SKM-1 treated with dmso at 0.1 percent for 144 hours (cell line): Measurements from ENCODE around the gene IRAK2.

ENCODE experiments used
- DNase-seq: peaks from one replicate; lab custom pipeline; 2025; ENCODE audit not compliant: unreplicated experiment; lab: John Stamatoyannopoulos, UW

IRAK2 gene

GRCh38 chr3:10279384-10280176 is 114.9 kb downstream of the IRAK2 start:
- no peak for DNase-seq

DNA sequence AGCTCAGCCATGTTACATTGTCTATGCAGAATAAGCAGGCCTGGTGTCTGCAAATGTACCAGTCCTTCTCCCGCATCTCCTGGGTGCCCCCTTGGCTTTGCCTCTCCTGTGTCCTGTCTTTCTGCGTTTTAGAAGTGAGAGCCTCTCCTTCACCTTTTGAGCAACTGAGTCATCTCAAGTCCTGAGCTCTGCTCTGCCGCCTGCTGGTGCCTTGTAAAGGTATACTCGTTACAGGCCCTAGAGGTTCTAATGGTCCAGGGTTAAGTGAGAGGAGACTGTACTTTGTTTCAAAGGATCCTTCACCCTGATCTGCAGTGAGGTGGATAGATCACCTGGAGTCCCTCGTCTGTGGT is 115.4 kb downstream of the IRAK2 start:
- no peak for DNase-seq

DNA sequence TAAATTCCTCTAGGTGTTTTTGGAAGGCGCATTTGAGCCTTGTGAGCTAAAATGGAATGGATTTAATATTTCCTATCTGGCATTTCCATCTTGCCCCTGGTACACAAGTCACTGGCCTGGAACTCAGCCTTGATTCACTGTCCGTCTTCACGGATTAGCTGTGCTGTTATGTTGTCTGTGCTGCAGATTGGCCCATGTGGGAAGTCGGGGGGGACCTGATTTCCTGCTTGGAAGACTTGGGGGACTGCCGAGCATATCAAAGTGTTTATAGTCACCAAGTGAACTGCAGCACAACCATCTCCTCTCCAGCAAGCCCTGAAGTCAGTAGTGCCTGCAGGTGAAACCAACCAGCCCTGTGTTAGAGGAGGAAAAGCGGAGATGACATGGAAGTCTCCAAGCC is 115.9 kb downstream of the IRAK2 start:
- DNase-seq: no peak

- no peak for DNase-seq
Observed at GRCh38 chr3:10281951-10282350, 117.2 kb downstream of the IRAK2 start.

GRCh38 chr3:10283638-10284037 is 118.9 kb downstream of the IRAK2 start:
- DNase-seq: no peak

- no peak for DNase-seq
Observed at GRCh38 chr3:10284496-10284895, 119.8 kb downstream of the IRAK2 start.

- DNase-seq: no peak
Observed at GRCh38 chr3:10285272-10286132, 120.8 kb downstream of the IRAK2 start.

DNA sequence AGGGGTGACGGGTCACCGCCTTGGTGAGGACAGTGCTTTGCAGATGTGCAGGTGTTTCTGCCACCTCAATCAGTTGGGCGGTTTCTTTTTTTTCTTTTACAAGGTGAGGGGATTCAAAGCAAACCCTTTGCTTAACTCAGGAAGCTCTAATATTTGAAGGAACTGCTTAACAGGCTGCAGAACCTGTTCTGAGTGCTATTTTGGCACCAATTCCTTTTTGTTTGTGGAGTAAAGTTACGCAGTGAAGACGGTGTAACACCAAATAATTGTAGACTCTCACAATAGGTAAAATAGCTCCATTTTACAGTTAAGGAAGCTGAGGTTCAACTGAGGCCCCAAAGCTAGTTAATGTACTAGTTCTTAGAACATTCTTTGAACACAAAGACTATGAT is 121.4 kb downstream of the IRAK2 start:
- DNase-seq: no peak

DNA sequence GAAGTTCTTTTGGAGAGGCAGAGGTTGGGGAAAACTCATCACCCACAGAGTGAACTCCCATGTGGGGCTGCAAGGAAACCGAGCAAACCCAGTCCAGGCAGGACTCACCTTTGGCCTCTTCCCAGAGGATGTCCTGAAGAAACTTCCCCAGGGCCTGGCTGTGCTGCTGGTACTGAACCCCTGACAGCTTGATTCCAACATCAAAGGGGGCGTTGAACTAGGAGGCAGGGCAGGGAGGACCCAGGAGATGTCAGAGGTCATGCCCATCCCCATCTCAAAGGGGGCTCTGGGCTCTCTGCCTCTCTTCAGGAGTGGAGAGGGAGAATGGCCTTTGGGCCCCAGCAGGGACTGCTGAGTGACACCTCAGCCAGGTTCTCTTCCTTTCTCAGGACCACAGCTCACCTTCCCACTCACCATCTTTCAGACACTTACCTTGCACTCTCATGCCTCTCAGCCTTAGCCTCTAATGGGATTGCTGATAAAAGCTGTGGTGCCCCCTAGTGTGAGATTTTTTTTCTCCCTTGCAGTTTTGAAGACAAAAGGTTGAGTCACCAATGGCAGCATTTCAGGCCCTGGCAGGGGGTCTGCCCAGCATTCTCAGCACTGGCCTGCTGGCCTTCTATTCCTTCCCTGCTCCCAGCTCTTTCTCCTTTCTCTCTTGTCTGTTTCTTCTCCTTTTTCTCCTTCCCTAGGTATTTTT is 122.0 kb downstream of the IRAK2 start:
- no peak for DNase-seq

DNA sequence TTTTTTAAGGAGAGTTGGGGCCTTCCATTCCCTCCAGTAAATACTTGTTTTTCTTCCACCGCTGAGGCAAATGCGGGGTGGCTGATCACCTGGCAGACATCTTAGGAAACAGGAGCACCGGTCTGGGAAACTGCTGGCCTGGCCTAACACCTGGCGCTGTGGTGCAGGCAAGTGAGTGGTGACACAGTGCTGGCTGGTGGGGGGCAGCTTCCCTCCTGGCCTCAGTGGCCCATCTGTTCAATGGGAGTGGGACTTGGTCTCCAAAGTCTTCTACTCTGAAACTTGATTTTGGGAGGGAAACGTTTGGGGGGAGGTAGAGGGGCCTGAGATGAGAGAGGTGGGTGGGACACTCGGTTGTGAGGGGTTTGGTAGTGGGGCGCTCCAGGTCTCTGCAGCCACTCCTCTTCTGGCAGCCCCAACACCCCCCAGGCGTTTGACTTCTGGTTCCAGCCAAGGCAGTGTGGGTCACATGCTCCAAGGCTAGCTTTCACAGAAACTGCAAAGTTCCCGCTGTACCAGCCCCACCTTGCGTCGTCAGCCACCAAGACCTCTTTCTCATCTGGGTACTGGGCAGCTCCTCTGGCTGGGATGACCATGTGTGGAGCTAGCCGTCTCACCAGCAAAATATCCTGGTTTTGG is 123.3 kb downstream of the IRAK2 start:
- no peak for DNase-seq

DNA sequence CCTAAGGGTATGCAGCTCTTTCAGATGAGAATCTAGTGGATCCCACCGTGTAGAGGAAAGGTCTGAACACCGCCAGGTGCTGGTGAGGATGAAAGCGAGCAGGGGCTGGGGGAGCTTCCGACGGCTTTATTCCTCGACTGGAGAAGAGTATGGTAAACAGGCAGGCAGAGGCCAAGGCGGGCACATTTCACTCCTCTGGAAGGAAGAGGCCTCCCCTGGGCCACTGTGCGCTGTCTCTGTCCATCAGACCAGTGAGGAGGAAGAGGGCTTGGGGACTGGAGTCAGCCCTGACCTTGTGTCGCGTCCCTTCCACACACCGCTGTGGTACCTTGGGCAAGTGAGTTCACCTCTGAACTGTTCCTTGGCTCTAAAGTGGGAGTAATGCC is 123.8 kb downstream of the IRAK2 start:
- DNase-seq: no peak

DNA sequence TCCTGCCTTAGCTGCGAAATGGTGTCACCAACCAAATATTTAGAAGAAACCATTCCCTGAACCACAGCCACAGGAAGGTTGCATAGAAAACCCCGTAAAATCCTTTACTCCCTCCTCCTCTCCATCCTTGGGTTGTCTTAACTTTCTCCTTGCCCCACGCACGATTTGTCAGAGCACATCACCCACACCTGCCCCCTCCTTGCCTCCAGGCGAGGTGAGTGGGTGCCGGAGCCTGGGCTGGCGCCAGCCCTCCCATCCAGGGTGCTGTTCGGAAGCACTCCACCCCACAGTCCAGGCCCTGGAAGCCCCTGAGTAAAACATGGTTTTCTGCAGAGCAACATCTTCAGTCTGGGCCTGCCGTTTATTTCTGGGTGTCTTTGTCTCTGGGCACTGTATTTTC is 124.4 kb downstream of the IRAK2 start:
- no peak for DNase-seq

GRCh38 chr3:10289787-10290355 is 125.2 kb downstream of the IRAK2 start:
- no peak for DNase-seq

DNA sequence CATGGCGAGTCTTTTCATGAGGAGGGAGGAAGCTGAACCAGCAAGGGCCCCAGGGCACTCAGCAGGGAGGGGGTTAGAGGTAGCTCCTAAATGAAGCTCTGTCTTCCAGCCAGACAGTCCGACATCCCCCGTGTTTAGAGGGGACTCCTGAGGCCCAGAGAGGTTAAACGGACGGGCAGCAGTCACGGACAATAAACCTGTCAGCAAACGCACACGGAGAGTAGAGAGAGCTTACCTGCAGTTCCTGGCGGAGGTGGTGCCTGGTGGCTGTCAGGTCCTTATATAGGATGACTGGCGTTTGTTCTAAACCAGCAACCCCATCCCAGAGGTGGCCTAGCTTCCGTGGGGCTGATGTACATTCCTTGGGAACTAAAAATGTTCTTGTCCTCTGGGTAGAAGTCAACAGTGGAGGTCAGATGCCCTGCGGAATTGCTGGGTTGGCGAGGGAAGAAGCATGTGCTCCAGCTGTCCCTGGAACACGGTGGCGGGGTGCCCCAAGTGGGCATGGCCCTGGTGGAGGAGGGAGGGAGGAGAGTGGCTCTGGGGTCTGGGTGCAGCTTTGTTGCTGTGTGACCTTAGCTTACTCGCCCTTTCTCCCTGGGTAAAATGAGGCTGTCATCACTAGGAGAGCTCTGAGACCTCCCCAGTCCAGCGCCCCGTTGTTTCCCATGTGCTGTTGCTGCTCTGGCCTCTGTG is 125.9 kb downstream of the IRAK2 start:
- no peak for DNase-seq

DNA sequence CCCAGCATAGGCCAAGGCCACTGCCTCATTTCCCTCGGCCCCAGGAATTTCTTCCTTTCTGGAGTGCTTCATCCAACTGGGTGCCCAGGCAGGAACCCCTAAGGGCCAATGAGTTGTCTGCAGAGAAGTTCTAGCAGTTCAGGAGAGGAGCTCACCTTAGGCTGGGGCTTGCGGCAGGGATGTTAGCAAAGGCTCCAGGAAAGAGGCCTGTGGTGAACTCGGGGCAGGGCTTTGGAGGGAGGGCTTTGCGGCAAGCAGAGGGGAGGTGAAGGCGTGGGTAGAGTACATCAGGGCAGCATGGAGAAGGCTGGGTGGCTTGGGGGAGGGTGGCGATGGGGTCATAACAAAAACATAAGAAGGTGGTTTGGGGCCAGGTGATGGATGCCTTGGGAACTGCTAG is 126.9 kb downstream of the IRAK2 start:
- DNase-seq: no peak

- DNase-seq: peak; percentile 97
Observed at GRCh38 chr3:10292505-10293419, 128.0 kb downstream of the IRAK2 start, which contains the start of gene GHRL. Gene GHRL (minus strand): TSS chr3:10292947. CDS start chr3:10290180, 2,767 bp downstream.
